ENCODE data around the gene GEMIN7. TPM values are rescaled to one million over a fixed set of nuclear protein-coding genes. Genes with fewer than 3 reads are reported as not detected.

Gene GEMIN7
- total and polyA plus RNA-seq, 2 of the 13 experiments (the other 11 are each of a cell fraction or from before 2014, with no cell fraction given): 24.1 to 30.6 TPM

DNA sequence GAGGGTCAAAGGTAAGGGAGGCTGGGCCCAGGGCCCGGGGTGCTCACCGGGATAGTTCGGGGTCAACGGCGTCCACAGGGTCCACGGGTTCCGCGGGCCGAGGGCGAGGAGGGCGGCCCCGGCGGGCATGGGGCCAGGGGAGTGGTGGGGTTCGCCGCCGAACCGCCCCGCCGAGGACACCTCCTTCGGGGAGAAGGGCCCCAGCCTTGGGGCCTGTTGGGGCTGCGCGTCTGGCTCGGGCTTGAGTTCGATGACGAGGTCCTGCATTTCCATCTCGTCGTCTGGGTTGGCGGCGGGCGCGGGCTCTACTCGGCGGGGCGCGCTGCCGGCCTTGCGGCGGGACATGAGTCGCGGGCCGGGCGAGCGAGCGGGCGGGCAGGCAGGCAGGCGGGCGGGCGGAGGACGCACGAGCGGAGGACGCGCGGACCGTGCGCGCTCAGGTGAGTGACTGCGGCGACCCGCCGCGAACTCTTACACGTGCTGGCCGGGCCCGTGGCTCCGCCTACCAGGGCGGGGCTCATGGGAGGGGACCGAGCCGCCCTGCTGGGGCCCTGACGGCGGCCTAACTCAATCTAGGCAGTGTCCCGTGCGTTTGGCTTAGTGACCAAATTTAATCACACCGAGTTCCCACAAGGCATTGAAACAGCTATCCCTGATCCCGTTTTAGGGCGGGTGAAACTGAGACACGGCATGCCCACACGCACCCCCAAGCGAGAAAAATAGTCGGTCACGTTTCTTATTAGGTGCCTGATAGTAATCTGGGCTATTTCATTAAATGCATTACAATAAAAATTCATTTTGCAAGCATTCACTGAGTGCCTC, 2.8 kb upstream of the GEMIN7 start, which contains the start of gene ZNF296 (continued):
- TF ChIP-seq USF2 (IDR thresholded peaks at IDR 0.05; ENCODE audit: low read depth, low read length) (no peak), USF2 (CRISPR knock-in tag; IDR thresholded peaks at IDR 0.05; ENCODE audit: borderline replicate concordance) (no peak), HDAC1 (CRISPR knock-in tag; IDR thresholded peaks at IDR 0.05) (peak; percentile 65), HNRNPUL1 (IDR thresholded peaks at IDR 0.05; ENCODE audit: low read depth, low read length) (no peak), ZNF788 (CRISPR knock-in tag; IDR thresholded peaks at IDR 0.05; ENCODE audit: borderline replicate concordance) (peak; percentile 74; the same call in 1 of the 2 replicates), SALL2 (CRISPR knock-in tag; IDR thresholded peaks at IDR 0.05) (peak; percentile 96), ZNF224 (CRISPR knock-in tag; IDR thresholded peaks at IDR 0.05) (0 out of 2 replicates have a peak, but pooled peaks have one; percentile 42), ZIK1 (CRISPR knock-in tag; IDR thresholded peaks at IDR 0.05; ENCODE audit: borderline replicate concordance, low read depth) (peak; percentile 89), ZNF34 (CRISPR knock-in tag; IDR thresholded peaks at IDR 0.05; ENCODE audit: borderline replicate concordance) (no peak), AGO2 (optimal IDR thresholded peaks at IDR 0.05; ENCODE audit: low read depth, low read length) (peak; percentile 60), ZNF629 (CRISPR knock-in tag; conservative IDR thresholded peaks at IDR 0.05) (no peak), MIER3 (CRISPR knock-in tag; IDR thresholded peaks at IDR 0.05; ENCODE audit: borderline replicate concordance) (peak; percentile 19; the same call in 1 of the 2 replicates)
- TF ChIP-seq, protein P1, sequence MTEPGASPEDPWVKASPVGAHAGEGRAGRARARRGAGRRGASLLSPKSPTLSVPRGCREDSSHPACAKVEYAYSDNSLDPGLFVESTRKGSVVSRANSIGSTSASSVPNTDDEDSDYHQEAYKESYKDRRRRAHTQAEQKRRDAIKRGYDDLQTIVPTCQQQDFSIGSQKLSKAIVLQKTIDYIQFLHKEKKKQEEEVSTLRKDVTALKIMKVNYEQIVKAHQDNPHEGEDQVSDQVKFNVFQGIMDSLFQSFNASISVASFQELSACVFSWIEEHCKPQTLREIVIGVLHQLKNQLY (CRISPR knock-in tag; IDR thresholded peaks at IDR 0.05): no peak
- TF ChIP-seq, protein P2, sequence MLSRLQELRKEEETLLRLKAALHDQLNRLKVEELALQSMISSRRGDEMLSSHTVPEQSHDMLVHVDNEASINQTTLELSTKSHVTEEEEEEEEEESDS (CRISPR knock-in tag; IDR thresholded peaks at IDR 0.05; ENCODE audit: borderline replicate concordance): no peak
- TF ChIP-seq, protein P3, sequence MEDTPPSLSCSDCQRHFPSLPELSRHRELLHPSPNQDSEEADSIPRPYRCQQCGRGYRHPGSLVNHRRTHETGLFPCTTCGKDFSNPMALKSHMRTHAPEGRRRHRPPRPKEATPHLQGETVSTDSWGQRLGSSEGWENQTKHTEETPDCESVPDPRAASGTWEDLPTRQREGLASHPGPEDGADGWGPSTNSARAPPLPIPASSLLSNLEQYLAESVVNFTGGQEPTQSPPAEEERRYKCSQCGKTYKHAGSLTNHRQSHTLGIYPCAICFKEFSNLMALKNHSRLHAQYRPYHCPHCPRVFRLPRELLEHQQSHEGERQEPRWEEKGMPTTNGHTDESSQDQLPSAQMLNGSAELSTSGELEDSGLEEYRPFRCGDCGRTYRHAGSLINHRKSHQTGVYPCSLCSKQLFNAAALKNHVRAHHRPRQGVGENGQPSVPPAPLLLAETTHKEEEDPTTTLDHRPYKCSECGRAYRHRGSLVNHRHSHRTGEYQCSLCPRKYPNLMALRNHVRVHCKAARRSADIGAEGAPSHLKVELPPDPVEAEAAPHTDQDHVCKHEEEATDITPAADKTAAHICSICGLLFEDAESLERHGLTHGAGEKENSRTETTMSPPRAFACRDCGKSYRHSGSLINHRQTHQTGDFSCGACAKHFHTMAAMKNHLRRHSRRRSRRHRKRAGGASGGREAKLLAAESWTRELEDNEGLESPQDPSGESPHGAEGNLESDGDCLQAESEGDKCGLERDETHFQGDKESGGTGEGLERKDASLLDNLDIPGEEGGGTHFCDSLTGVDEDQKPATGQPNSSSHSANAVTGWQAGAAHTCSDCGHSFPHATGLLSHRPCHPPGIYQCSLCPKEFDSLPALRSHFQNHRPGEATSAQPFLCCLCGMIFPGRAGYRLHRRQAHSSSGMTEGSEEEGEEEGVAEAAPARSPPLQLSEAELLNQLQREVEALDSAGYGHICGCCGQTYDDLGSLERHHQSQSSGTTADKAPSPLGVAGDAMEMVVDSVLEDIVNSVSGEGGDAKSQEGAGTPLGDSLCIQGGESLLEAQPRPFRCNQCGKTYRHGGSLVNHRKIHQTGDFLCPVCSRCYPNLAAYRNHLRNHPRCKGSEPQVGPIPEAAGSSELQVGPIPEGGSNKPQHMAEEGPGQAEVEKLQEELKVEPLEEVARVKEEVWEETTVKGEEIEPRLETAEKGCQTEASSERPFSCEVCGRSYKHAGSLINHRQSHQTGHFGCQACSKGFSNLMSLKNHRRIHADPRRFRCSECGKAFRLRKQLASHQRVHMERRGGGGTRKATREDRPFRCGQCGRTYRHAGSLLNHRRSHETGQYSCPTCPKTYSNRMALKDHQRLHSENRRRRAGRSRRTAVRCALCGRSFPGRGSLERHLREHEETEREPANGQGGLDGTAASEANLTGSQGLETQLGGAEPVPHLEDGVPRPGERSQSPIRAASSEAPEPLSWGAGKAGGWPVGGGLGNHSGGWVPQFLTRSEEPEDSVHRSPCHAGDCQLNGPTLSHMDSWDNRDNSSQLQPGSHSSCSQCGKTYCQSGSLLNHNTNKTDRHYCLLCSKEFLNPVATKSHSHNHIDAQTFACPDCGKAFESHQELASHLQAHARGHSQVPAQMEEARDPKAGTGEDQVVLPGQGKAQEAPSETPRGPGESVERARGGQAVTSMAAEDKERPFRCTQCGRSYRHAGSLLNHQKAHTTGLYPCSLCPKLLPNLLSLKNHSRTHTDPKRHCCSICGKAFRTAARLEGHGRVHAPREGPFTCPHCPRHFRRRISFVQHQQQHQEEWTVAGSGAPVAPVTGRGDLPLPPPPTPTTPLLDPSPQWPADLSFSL (CRISPR knock-in tag; IDR thresholded peaks at IDR 0.05): no peak
- TF ChIP-seq, protein P4, sequence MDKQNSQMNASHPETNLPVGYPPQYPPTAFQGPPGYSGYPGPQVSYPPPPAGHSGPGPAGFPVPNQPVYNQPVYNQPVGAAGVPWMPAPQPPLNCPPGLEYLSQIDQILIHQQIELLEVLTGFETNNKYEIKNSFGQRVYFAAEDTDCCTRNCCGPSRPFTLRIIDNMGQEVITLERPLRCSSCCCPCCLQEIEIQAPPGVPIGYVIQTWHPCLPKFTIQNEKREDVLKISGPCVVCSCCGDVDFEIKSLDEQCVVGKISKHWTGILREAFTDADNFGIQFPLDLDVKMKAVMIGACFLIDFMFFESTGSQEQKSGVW (CRISPR knock-in tag; IDR thresholded peaks at IDR 0.05; ENCODE audit: borderline replicate concordance): peak; percentile 72; the same call in 1 of the 2 replicates
- TF ChIP-seq, protein P5, sequence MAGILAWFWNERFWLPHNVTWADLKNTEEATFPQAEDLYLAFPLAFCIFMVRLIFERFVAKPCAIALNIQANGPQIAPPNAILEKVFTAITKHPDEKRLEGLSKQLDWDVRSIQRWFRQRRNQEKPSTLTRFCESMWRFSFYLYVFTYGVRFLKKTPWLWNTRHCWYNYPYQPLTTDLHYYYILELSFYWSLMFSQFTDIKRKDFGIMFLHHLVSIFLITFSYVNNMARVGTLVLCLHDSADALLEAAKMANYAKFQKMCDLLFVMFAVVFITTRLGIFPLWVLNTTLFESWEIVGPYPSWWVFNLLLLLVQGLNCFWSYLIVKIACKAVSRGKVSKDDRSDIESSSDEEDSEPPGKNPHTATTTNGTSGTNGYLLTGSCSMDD (CRISPR knock-in tag; IDR thresholded peaks at IDR 0.05): no peak
